Measurements from ENCODE around the gene ATAD1.
"Not testable (repeated sequence)": the region's sequence is repeated elsewhere in the genome, so short reads cannot be mapped to it uniquely, and the experiment has no call there.

The ATAD1 gene

DNA sequence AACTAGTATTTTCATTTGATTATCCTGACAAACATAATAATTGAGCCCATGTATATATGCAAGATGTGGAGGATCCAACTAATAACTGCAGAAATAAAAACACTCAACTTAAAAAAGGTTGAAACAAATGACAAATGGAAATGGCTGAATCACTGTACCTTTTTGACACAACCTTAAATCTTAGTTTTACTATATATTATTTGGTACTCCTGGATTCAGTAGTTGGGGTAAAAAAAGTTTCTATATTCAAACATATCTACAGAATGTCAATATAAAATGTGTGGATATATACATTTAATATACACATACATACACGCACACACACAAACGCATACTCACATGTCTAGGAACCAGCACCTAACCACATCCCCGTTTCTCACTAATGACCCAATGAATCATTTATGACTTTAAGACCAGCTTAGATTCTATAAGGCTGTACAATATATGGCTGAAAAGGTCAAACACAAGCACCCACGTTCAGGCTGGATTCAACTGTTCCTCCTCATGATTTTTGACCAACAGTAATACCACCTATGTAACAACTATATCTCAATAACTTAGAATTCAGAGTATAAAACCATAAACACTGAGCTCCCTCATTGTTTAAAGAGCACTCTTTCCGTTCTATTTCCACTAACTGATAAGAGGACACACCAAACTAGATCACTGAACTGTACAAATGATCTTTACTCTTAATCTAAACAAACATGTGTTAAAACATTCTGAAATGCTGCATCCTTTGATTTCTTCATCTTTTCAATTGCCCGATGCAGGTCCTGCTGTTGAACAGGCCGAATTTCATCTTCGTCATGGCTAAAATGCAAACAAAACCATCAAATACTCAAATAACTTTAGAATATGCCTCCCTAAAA is 63.8 kb downstream of the ATAD1 start:
- no peak for DNase-seq (ENCODE audit: low read depth)

DNA sequence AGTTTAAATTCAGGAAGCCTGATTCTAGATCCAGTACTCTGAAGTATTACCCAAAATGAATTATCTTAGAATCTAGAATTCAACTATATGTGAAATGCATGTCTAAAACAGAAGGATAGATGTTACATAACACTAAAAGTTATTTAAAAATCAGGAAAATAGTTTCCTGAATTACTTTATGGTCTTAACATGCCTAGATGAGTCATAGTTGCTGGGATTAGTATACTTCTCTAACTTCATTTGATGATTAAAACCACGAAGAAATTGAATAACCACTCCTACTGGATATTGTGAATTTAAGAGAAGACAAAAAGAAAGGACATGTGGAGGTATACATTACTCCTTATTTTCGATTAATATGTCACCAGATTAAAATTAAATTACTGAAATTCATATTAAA is 65.5 kb downstream of the ATAD1 start:
- no peak for DNase-seq (ENCODE audit: low read depth)

DNA sequence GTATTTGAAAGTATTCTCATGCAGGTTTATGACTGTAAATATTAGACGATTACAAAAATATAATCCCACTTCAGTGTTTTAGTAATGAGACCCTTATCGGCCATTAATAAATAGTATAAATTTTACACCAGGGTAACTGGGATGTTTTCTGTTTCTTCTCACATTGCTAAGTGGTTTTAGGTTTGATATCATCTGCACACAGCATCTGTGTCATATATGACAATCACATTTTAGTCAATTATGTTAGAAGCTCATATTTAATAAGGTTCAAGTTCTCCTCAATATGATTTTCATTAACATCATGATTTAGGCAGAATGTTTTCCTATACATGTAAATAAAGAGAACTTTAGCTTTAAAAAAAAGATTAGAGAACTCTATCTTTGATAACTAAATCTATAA is 66.8 kb downstream of the ATAD1 start:
- DNase-seq (ENCODE audit: low read depth) = no peak

DNA sequence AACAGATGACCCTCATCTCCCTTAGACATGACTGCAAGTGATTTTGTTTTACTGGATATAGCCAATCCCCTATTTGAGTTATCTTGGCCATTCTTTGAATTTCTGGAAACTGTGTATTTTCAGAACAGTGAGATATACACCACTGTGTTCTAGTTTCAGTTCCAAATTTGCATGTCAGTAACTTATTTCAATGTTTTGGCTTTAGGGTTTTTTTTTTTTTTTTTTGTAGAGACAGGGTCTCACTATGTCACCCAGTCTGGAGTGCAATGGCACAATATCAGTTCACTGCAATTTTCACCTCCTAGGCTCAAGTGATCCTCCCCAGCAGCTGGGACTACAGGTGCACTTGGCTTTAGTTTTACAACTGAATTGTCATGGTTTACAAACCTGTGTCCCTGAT is 67.2 kb downstream of the ATAD1 start:
- no peak for DNase-seq (ENCODE audit: low read depth)

DNA sequence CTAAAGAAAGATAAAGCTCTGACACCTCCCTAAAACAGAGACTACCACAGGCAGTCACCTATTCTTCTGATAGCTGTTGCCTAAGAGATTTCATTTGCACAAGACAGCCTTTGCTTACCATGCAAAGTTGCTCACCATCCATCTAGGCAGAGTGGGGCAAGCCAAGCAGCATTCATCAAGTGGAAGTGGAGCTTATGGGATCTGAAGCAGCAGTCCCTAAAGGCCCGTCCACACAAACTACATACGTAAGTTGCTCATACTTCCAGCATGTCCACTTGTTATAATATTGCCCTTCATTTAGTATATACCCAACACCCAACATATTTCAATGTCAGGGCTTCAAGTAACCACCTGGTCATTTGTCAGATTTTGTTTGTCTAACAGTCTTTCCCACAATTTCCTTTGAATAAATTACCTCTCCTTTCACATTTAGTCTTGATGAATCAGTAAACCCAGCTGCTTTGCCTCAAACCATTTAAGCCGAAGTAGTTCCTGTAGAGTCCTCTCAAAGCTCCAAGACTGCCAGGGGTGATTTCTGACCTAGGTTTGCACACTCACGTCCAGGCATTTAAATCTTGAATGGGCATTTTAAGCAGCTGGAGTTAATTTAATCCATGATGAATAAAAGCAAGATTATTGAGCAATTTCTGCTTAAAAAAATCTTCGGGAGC is 67.9 kb downstream of the ATAD1 start:
- DNase-seq (ENCODE audit: low read depth) = no peak

DNA sequence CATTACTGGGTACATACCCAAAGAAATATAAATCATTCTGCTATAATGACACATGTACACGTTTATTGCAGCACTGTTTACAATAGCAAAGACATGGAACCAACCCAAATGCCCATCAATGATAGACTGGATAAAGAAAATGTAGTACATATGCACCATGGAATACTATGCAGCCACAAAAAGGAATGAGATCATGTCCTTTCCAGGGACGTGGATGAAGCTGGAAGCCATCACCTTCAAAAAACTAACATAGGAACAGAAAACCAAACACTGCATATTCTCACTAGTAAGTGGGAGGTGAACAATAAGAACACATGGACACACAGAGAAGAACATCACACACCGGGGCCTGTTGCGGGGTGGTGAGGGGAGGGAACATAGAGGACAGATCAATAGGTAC is 69.8 kb downstream of the ATAD1 start:
- DNase-seq (ENCODE audit: low read depth) = not testable (repeated sequence)

DNA sequence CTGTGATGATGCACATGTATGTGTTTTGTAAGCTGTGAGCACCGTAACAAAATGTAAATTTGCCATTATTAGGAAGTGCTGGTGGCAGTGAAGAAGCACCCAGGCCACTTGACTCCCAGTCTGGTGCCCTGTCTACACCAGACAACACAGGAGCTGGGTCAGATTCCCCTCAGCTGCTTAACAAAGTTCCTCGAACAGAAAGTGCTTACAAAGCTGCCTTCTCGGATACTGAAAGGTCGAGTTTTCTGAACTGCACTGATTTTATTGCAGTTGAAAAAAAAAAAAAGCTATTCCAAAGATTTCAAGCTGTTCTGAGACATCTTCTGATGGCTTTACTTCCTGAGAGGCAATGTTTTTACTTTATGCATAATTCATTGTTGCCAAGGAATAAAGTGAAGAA is 71.1 kb downstream of the ATAD1 start:
- DNase-seq (ENCODE audit: low read depth) = no peak

DNA sequence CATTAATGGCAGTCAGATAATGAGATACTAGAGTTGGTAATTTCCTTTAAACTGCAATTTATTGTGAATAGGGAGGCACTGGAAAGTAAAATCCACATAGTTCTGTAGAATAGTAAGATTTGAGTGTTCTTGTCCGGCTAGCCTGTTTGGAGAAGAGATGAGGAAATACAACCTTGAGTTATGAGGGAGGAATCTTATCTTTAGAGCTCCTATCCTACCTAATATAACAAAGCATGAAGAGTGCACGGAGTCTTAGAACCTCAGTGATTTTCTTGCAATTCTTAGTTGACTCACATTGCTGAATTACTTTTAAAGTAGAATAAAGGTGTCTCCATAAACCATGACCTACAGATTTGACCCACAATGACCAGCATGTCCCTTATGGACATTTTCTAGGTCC is 73.4 kb downstream of the ATAD1 start:
- DNase-seq (ENCODE audit: low read depth) = no peak

DNA sequence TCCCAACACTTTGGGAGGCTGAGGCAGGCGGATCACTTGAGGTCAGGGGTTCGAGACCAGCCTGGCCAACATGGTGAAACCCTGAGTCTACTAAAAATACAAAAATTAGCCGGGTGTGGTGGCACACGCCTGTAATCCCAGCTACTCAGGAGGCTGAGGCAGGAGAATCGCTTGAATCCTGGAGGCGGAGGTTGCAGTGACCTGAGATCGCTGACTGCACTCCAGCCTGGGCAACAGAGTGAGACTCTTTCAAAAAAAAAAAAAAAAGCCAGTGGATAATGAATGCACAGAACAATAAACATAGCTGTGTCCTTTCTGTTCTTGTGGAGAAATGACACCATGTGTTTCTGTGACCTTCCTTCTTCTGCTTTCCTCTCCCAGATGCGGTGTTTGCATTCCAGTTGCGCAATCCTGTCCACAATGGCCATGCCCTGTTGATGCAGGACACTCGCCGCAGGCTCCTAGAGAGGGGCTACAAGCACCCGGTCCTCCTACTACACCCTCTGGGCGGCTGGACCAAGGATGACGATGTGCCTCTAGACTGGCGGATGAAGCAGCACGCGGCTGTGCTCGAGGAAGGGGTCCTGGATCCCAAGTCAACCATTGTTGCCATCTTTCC is 74.9 kb downstream of the ATAD1 start:
- not testable (repeated sequence) for DNase-seq (ENCODE audit: low read depth)

DNA sequence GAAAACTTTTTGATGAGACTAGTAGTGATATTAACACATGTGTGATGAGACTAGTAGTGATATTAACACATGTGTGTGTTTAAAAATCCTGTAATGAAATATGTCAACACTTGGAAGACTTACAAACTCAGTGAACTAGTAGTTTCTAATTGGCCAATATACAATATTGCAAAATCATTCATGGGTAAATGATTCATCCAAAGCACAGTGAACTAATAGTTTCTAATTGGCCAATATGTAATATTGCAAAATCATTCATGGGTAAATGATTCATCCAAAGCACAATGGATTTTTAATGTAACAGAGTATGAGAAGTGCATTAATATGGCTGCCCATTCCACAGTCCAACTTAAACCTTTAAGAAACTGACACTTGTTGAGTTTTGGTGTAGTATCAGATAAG is 77.8 kb downstream of the ATAD1 start:
- no peak for DNase-seq (ENCODE audit: low read depth)

DNA sequence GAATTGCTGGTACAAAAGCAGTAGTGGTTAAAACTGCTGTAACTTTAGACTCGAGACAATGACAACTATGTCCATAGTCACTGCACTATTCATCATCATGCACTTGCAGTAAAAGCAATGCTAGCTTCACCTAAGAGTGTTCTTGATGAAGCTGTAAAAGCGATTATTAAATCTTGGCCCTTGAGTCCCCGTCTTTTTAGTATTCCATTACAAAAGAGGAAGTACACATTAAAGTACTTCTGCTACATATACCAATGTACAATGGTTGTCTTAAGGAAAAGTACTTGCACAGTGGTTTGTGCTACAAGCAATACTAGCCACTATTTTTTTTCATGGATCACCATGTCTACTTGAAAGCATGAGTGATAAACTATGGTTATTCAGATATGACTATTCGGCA is 78.3 kb downstream of the ATAD1 start:
- no peak for DNase-seq (ENCODE audit: low read depth)

DNA sequence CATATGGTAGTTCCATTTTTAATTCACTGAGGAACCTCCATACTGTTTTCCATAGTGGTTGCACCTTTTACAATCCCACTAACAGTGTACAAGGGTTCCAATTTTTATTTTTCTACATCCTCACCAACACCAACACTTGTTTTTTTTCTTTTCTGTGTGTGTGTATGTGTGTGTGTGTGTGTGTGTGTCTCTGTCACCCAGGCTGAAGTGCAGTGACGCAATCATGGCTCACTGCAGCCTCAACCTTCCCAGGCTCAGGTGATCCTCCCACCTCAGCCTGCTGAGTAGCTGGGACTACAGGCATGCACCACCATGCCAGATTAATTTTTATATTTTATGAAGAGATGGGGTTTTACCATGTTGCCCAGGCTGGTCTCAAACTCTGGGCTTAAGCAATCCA is 79.8 kb downstream of the ATAD1 start:
- DNase-seq (ENCODE audit: low read depth) = not testable (repeated sequence)

DNA sequence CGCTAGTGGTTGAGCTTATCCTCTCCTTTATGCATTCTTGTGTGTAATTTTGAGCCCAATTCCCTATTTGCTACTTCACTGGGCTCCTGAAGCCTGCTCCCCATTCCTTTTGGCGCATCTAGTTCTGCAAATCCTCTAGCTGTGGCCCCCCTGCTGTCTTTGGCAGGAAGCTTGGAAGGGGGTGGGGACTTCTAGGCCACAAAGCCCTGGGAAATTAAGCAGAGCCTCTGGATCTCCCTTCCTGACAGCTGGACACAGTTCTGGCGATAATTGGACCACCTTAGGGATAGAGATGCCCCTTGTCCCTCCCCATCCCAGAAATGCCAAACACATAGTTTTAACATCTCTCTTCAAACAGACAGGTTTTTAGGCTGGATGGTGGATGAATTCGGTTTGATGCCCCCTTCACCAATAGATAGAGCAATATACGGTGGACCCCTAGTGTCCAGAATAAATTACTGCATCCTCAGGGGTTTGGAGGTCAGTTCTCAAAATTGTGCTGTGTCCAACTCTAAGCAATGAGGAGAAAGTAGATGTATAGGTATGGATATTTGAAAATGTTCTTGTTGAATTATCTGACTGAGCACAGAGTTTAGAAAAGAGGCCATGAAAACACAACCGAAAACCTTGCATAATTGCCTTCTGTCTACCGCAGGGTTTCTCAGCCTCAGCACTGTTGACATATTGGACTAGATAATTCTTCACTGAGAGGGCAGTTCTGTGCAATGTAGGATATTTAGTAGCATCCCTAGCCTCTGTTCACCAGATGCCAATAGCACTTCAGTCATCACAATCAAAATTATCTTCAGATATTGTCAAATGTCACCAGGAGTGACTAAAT is 82.8 kb downstream of the ATAD1 start:
- no peak for DNase-seq (ENCODE audit: low read depth)

DNA sequence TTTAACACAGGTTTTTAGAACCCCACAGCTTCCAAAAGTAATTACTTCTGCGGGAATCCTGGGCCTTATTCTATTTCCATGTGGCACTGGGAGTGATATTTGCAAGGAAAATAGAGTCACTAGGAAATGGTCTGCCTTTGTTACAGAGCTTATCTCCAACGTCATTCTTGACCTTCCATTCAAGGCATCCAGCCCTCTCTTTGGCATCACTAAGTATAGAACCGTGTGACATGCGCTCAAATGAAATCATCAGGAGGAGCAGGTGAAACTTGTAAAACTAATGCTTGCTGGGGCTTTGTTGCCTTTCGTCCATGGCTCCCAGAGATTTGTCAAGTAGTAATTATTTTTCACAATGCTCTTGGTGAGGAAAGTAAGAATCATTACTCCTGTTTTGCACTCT is 84.9 kb downstream of the ATAD1 start:
- no peak for DNase-seq (ENCODE audit: low read depth)

DNA sequence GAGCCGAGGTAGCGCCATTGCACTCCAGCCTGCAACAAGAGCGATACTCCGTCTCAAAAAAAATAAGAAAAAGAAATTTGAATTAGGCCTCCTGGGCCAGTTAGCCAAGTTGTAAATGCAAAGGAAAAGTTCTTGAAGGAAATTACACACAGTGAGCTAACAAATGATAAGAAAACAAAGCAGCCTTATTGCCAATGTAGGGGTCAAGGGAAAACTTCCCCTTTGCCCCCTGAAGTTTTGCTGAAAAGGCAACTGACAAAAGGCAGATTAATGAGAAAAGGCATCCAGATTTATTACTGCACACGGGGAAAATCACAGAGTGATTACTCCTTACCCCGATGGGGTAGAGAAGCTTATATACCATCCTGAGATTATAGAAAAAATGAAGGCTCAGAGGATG is 88.1 kb downstream of the ATAD1 start:
- no peak for DNase-seq (ENCODE audit: low read depth)

DNA sequence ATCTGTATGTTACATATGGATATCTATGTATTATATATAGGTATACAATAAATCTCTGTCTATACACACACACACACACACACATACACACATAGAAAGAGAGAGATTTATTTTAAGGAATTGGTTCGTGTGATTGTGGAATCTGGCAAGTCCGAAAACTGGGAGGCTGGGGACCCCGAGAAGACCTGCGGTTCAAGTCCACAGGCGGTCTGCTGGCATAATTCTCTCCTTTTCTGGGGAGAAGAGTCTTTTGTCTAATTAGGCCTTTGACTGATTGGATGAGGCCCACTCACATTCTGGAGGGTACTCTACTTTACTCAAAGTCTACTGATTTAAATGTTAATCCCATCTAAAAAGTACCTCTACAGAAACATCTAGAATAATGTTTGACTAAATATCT is 93.2 kb downstream of the ATAD1 start:
- DNase-seq (ENCODE audit: low read depth) = no peak

DNA sequence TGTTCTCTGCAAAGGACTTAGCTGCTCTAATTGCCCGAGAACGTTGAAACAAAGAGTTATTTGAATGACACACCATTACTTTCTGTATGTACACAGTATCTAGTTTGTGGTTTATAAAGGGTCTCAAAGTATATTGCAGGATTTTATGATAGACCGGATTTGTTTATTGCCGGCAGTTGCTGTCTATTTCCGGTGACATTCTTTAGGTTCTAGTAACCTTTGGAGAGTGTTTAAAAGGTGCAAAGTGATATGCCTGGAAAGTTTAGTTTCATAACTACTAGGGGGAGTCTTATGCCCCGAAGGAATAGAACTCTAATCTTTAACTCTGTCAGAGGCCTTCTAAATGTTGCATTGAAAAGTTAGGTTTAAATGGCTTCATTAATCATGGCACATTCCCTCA is 94.5 kb downstream of the ATAD1 start:
- DNase-seq (ENCODE audit: low read depth) = no peak

DNA sequence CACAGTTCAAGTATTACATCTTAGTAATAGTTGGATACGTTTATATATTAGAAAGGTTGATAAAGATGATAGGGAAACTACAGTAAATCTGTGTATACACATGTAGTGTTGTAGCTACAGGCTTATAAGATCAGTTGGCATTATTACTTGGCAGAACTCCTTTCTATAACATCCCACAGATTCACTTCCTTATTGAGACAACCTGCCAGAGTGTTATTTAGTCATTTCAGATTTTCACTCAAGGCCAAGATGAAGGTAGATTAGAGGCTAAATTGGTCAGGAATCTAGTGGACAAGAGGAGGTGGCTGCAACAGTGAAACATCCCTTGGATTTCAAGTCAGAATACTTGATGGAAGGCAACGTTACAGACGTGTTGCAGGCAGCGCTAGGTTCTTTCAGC is 95.3 kb downstream of the ATAD1 start:
- no peak for DNase-seq (ENCODE audit: low read depth)

DNA sequence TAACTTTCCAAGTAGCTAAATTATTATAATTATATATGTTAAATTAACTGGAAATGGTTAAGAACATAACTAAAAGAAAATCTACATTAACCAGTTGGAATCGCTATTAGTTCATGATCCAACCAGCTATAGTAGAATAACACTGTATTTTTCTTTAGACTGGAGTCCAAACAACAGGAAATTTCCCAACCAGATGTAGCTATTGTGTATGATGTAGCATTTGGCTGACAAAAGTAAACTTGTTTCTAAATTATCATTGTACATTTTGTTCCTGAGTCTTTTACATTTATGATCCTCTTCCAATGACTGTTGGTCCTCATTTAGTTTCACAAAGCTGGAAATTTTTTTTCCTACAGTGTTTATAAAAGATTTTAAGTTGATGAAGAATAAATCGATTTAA is 96.2 kb downstream of the ATAD1 start:
- no peak for DNase-seq (ENCODE audit: low read depth)

DNA sequence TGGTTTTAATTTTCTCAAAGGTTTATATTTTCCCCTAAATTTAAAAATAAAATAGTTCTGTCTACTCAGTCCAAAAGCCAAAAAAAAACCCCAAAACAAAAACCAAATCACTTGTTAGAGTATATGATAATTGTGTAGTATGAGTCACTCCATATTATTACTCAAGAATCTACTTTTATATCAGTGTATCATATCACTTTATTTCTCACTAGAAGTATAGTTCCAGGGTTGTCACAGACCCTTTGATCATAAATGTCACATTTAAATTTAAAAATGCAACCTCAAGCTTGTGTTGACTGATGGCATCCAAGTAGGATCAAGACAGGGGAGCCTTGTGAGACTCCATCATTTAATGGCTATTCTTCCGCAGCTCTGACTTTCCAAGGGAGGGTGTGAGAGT is 97.4 kb downstream of the ATAD1 start:
- no peak for DNase-seq (ENCODE audit: low read depth)

DNA sequence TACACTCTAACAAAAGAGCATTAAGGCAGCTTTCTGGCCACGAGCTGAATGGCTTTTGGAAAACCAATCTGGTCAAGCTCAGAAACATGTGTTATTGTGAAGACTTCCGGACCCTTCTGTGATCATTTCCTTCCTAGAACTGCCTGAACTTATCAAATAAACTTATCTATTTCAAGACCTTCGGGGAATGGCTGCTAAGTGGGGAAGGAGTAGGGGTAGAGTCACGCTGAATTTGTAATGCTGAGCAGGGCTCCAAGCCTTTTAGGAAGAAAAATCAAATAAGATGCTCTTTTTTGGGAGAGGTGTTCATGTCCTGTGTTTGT is 101.7 kb downstream of the ATAD1 start:
- DNase-seq (ENCODE audit: low read depth) = no peak

DNA sequence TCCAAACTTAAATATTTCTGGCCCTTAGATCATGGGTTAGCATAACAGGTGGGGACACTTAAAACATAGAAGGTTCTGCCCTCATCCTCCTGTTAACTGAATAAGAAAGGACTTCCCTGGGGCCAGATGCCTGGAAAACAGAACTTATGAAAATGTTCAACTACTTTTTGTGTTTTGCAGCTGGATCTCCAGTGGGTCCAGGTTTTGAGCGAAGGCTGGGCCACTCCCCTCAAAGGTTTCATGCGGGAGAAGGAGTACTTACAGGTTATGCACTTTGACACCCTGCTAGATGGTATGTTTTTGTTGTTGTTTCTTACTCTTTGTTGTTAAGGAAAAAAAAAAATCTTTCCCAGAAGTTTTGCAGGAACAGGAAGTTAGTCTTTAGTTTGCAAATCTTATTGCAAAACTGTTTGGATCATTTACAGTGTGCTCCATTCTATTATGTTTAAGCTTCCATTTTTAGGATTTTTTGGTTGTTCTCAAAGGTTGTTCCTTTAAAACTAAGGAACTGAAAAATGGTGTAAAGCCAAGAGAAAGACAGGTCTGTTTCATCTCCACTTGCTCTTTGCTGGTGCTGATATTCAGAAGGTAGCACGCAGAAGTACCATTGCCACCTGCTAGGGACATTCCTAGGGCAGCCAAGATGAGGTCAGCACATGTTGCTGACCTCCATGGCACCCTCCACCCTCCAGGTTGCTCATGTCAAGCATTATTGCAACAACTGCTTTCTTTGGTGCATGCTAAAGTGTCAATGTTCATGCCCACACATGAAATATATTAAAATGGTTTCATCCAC is 102.3 kb downstream of the ATAD1 start:
- no peak for DNase-seq (ENCODE audit: low read depth)

Measured in stimulated activated CD8-positive, alpha-beta memory T cell treated with anti-CD3 and anti-CD28 coated beads, Interleukin-12 subunit alpha, Interleukin-12 subunit beta, amount 100 ng/mL, for 4 hours (primary cell).